HG02973 (cell line): ENCODE results near the gene RNF10.
"Not testable (repeated sequence)": the region's sequence is repeated elsewhere in the genome, so short reads cannot be mapped to it uniquely, and the experiment has no call there.

Source experiments
- ATAC-seq: cut with Tn5 transposase; IDR thresholded peaks from one replicate; pipeline ENCODE4 v1.9.1; 2021; ENCODE audit warnings: moderate library complexity; ENCODE audit not compliant: unreplicated experiment

RNF10 gene

GRCh38 chr12:120574106-120574505, 40.0 kb downstream of the RNF10 start:
- no peak for ATAC-seq

DNA sequence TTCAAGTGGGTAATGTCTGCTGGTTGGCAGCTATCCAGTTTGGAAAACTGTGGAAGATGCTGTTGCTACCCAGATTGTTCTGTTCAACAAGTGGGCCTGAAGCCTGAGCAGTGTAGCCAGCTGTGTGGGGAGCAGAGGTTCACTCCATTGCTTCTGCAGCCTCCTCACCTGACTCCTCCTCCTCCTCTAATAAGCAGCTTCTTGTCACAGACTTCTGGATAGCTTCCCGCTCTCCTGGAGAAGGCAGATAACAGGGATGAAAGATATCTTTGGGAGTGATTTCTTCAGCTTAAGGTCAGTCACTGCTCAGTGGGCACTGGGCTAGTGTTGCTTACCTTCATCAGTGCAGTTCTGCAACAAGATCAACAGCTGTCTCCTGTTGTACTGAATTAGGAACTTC, 45.0 kb downstream of the RNF10 start:
- no peak for ATAC-seq

DNA sequence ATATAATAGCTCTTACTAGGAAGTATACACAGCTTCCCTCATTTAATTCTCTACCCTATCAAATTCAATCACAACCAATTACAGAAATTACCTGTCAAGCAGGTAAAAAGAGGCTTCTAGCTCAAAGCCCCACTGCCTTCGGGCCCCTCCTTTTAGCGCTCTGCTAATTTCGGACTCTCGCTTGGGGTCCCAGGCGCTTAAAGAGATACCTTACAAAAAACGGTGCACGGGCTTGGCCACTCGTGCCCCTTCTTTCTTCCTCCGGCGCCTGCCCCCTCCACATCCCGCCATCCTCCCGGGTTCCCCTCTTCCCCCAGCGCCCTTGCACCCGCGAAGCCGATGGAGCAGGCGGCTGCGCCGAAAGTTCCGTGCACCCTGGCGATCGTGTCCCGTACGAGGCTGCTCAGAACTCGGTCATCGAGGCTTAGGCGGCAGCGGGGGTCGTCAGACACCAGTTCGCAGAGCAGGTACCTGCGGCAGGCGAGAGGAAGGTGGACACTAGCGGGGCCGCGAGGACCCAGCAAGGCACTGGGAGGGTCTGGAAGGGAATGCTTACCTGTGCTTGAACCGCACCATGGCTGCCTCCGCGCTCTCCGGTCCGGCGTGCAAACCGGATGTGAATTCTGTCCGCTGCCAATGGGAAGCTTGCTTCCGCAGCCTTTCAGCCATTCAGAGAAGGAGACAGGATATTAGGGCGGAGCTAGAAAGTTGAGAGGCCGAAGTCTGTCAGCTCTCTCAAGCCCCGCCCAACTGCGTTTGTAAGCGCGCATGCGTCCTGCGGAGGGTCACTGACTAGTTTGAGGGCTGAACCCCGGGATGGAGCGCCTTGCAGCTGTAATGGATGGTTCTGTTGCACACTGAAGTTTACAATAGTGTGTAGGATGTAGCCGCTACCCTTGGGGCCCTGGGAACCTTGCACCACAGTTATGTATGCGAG, 46.9 kb downstream of the RNF10 start, which contains the start of gene POP5:
Gene POP5, minus strand, starts transcription at position 616 of the 937 bp plus-strand sequence. Its CDS starts 40 bp downstream, at position 576.
- ATAC-seq, result peak; percentile 88

DNA sequence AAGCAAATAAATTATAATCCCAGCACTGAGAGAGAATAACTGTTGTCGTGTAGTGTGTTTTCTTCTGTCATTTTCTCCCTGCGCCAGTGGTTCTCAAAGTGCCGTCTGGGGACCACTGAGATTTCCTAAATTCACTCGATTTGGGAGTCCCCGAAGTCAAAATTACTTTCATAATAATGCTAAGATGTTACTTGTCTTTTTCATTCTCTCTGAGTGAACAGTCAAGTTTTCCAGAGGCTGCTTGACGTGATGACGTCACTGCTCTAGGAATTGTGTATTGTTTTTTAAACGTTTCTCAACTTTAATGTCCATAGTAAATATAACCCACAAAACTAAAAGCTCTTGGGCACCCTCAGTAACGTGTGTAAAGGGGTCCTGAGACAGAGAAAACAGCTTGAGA, 47.8 kb downstream of the RNF10 start:
- ATAC-seq, result no peak

DNA sequence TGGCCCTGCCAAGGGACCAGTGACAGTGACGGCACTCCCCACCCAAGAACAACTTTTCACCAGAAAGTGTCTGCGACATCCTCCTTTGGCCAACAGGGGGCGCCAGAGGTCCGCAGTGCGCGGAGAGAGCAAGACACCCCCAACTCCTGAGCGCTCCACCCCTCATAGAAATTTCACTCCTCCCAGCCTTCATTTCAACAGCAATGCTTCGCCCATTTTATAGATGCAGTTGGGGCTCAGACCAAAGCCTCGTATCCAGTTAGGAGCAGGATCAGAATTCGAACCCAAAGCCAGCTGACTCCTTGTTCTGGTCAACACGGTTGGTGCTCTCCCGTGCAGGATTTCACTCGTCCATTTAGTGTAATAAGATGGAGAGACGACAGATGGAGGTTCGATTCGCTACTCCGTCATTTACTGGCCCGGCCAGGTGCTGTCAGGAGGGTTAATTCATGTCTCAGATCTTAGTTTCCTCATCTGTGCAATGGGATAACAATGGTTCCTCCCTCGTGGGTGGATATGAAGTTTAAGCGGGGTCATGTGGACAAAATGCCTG, 49.4 kb downstream of the RNF10 start:
- ATAC-seq, result no peak

GRCh38 chr12:120584343-120585149, 50.4 kb downstream of the RNF10 start:
- ATAC-seq, result no peak

- ATAC-seq, result no peak
Measured at GRCh38 chr12:120586206-120586605, 52.0 kb downstream of the RNF10 start.

- ATAC-seq, result no peak
Measured at GRCh38 chr12:120586860-120587259, 52.7 kb downstream of the RNF10 start.

GRCh38 chr12:120588371-120588770, 54.2 kb downstream of the RNF10 start:
- ATAC-seq, result no peak

DNA sequence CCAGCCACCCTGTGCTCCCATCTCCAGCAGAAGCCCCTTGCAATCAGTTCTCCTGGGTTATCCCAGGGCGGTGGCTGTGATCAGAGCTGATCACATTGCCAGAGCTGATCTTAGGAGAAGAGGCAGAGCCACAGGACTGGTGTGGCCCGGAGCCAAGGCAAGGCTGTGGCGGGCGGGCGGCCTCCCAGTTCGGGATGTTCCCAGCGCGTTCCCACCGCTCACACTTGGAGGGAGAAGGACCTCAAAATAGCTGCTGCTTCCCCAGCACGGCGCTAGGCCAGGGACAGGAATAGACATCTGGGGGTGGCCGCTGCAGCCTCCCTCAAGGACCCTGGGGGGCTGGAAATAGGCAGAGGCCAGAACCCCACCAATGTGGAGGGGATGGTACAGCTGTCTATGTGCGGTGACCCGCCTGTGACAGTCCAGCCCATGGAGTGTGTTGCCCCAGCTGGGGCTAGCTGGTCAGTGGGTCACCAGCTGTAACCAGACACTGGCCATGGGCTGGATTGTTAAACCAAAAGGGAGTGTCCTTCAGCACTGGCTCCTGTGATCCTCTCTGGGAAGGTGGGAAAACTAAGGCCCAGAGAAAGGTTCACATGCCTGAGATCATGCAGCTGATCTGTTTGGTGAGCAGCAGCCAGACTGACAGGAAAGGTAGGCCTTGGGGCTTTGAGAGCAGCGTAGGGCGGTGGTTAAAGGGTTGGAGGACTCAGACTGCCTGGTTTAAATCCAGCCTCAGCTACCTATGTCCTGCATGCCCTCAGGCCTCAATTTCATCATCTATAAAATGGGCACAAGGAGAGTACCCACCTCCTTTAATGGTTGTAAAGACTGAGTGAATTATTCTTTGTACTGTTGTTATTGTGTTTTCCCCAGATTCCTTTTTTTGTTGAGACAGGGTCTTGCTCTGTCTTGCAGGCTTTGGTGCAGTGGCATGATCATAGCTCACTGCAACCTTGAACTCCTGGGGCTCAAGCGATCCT, 55.1 kb downstream of the RNF10 start:
- ATAC-seq, result no peak

GRCh38 chr12:120590741-120591407, 56.7 kb downstream of the RNF10 start:
- no peak for ATAC-seq

- no peak for ATAC-seq
Measured at GRCh38 chr12:120592121-120593049, 58.2 kb downstream of the RNF10 start.

- no peak for ATAC-seq
Measured at GRCh38 chr12:120596901-120597300, 62.7 kb downstream of the RNF10 start.

- ATAC-seq, result no peak
Measured at GRCh38 chr12:120597861-120598260, 63.7 kb downstream of the RNF10 start.

DNA sequence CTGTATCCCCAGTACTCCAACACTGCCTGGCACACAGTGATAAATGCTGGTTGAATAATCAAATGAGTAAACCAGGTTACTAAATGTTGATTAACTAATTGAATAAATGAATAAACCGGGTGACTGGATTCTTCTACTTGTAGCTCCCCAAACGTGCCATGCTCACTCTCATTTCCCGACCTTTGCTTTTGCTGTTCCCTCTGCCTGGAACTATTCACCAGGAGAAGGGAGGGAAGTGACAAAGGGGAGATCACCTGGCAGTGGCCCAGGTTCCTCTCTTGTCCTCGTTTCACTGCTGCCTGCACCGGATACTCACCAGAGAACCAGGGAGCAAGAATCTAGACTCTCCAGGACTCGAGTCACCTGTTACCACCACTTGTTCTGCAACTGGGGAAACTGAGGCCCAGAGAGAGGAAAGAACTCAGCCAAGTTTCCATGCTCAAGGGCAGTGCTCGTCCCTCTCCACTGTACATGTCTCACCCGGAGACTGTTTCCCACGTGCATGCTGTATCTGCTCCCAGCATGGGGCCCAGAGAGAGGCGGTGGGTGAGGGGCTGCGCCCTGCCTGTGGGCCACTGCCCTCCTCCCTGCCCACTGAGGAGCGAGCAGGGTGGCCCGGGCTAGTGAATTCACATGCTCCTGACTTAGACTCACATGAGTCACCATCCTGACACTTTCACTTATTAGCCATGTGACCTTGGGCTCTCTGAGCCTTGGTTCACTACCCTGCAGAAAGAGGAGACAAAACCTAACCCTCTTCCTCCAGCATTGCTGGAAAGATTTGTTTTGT, 64.7 kb downstream of the RNF10 start:
- no peak for ATAC-seq

GRCh38 chr12:120599672-120600552, 65.8 kb downstream of the RNF10 start:
- no peak for ATAC-seq

DNA sequence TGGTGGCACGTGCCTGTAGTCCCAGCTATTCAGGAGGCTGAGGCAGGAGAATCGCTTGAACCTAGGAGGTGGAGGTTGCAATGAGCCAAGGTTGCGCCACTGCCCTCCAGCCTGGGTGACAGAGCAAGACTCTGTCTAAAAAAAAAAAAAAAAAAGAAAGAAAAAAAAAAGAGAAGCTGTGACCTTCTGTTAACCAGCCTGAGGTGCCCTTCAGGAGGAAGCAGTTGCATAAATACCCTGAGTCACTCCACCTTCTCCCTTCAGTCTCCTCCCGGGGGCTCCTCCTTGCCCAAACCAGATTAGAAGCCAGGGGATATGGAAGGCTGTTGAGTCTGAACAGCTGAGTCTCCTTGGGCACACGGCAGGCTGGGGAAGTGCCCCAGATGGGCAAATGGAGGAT, 68.3 kb downstream of the RNF10 start:
- not testable (repeated sequence) for ATAC-seq
